GM23248 (cell line): ENCODE measurements around the gene TMIGD2. TPM values are rescaled to one million over a fixed set of nuclear protein-coding genes. Genes with fewer than 3 reads are reported as not detected.
"Not testable (repeated sequence)": the region's sequence is repeated elsewhere in the genome, so short reads cannot be mapped to it uniquely, and the experiment has no call there.

Experiments
- DNase-seq: peaks from one replicate; pipeline ENCODE4 v3.0.0-alpha.2; 2015
- H2AFZ ChIP-seq: fragments of 200-600 bp; sonication (generic); 2 replicates; pipeline ENCODE4 v1.6.1; 2016; ENCODE audit warnings: antibody characterized with exemption
- H3F3A ChIP-seq: fragments of 200-600 bp; sonication (generic); 2 replicates; pipeline ENCODE4 v1.6.1; 2016; ENCODE audit warnings: mild to moderate bottlenecking, antibody characterized with exemption, mixed run types; ENCODE audit not compliant: insufficient read depth
- H3K27ac ChIP-seq: fragments of 200-600 bp; sonication (generic); 2 replicates; pipeline ENCODE4 v1.5.1; 2016; ENCODE audit warnings: mild to moderate bottlenecking
- H3K27me3 ChIP-seq: fragments of 200-600 bp; sonication (generic); replicated peaks from 2 replicates; pipeline ENCODE4 v1.6.1; 2016; ENCODE audit warnings: mild to moderate bottlenecking; ENCODE audit not compliant: insufficient read depth
- H3K36me3 ChIP-seq: fragments of 200-600 bp; sonication (generic); 2 replicates; pipeline ENCODE4 v1.6.1; 2016; ENCODE audit warnings: low read depth, mild to moderate bottlenecking
- H3K4me1 ChIP-seq: fragments of 200-600 bp; sonication (generic); 2 replicates; pipeline ENCODE4 v1.6.1; 2016; ENCODE audit warnings: mild to moderate bottlenecking; ENCODE audit not compliant: insufficient read depth
- H3K4me2 ChIP-seq: fragments of 200-600 bp; sonication (generic); one replicate; pipeline ENCODE4 v1.6.1; 2016; ENCODE audit warnings: mild to moderate bottlenecking; ENCODE audit not compliant: unreplicated experiment
- H3K4me3 ChIP-seq: fragments of 200-600 bp; sonication (generic); 2 replicates; pipeline ENCODE4 v1.5.1; 2016; ENCODE audit warnings: mild to moderate bottlenecking
- H3K79me2 ChIP-seq: fragments of 200-600 bp; sonication (generic); 2 replicates; pipeline ENCODE4 v1.6.1; 2016; ENCODE audit warnings: mild to moderate bottlenecking; ENCODE audit not compliant: insufficient read depth
- H3K9ac ChIP-seq: fragments of 200-600 bp; sonication (generic); 2 replicates; pipeline ENCODE4 v1.6.1; 2016; ENCODE audit warnings: mild to moderate bottlenecking
- H3K9me2 ChIP-seq: fragments of 200-600 bp; sonication (generic); 2 replicates; pipeline ENCODE4 v1.6.1; 2016; ENCODE audit warnings: mixed run types, mild to moderate bottlenecking, moderate library complexity; ENCODE audit not compliant: insufficient read depth
- H3K9me3 ChIP-seq: fragments of 200-600 bp; sonication (generic); one replicate; pipeline ENCODE4 v1.6.1; 2017; ENCODE audit warnings: low read depth
- H4K20me1 ChIP-seq: fragments of 200-600 bp; sonication (generic); 2 replicates; pipeline ENCODE4 v1.6.0; 2016; ENCODE audit not compliant: insufficient read depth
- EZH2 ChIP-seq: fragments of 200-600 bp; sonication (generic); IDR thresholded peaks from 2 replicates; pipeline ENCODE4 v1.6.1; 2018; ENCODE audit warnings: antibody characterized with exemption, mild to moderate bottlenecking; ENCODE audit not compliant: insufficient read depth, poor library complexity, severe bottlenecking
- EZH2phosphoT487 ChIP-seq: fragments of 200-600 bp; sonication (generic); IDR thresholded peaks from 2 replicates; pipeline ENCODE4 v1.6.1; 2018; ENCODE audit warnings: antibody characterized with exemption, moderate library complexity, mild to moderate bottlenecking, low read depth; ENCODE audit not compliant: insufficient read depth
- WGBS, 2 experiments: methylation state at CpG; one replicate each; pipeline ENCODE4 v1.1.6; 2015 to 2017; ENCODE audit warnings: low lambda C conversion rate in 2 of 2, low coverage in 1 of 2; ENCODE audit errors: missing lambda C conversion rate in 2 of 2; 5-methylcytosine and 5-hydroxymethylcytosine counted together
- in situ Hi-C: fragments of 300-500 bp; cut with MboI; formaldehyde crosslinking; loops from 2 replicates; pipeline ENCODE4 v1.15.0; 2020
- polyA plus RNA-seq: library from polyadenylated mRNA; unstranded; fragments of >200 nt; fragmentation: Nextera tagmentation; extraction: Ambion mirVana; gene quantifications from 2 replicates; pipeline ENCODE4 v1.2.1, GENCODE V29; 2016
- total RNA-seq: library from RNA; depleted of rRNA; stranded (reverse); fragments of >200 nt; shearing (Covaris generic); gene quantifications from 2 replicates; pipeline ENCODE4 v1.2.3, GENCODE V29; 2014

Gene TMIGD2
- total and polyA plus RNA-seq, 2 experiments from 2014 or later: not detected

DNA sequence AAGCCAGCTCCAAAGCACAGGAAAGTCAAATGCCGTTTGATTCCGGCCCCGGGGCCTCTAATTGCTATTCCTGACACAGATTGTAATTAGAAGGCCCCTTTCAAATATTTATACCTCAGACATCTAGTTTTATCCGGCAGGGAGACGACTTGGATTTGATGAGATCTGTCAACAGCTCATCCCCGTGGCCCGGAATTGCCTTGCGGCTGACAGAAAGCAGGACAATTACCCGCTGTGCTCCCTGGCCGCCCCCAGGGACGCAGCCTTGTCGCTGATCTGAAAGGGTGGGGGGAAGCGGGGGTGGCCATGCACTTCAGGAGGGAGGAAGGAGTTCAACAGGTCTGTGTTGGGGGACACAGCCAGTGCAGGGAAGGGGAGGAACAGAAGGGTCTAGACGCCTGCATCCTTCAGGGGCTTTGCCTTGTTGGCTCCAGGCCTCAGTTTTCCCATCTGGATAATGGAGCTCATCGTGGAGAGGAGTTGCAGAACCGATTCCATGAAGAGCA, 24.9 kb downstream of the TMIGD2 start:
- peaks cover 25% of the 10 kb centered on the region for H3K27me3 ChIP-seq
- in situ Hi-C loops: no loop called here
- WGBS, 2 experiments: 39 to 40% methylated on average over 16 of the region's 16 CpGs

GRCh38 chr19:4274321-4274686, 27.9 kb downstream of the TMIGD2 start:
- H4K20me1 ChIP-seq, H3F3A ChIP-seq, H3K9ac ChIP-seq, in situ Hi-C loops, H3K4me2 ChIP-seq, H3K9me3 ChIP-seq, H3K36me3 ChIP-seq, H3K27me3 ChIP-seq, H3K27ac ChIP-seq, H3K4me1 ChIP-seq, H3K4me3 ChIP-seq, H3K79me2 ChIP-seq, H2AFZ ChIP-seq, DNase-seq, H3K9me2 ChIP-seq: not testable (repeated sequence)
- 68% methylated on average over 6 of the region's 6 CpGs for WGBS, 2 experiments

More for the DNA sequence above, 24.9 kb downstream of the TMIGD2 start:
- Histone ChIP-seq H2AFZ (no peak overlapping the region), H3K9ac (no peak overlapping the region), H3K4me2 (no peak overlapping the region), H3K4me1 (no peaks in the 10 kb centered on the region), H3K36me3 (no peaks in the 10 kb centered on the region), H3K27ac (no peak overlapping the region), H3F3A (no peaks in the 10 kb centered on the region), H3K4me3 (no peak overlapping the region), H4K20me1 (no peaks in the 10 kb centered on the region), H3K9me3 (no peaks in the 10 kb centered on the region), H3K9me2 (no peaks in the 10 kb centered on the region), H3K79me2 (no peaks in the 10 kb centered on the region)
- no peak for TF ChIP-seq EZH2phosphoT487
- TF ChIP-seq EZH2: no peak
- DNase-seq: no peak

DNA sequence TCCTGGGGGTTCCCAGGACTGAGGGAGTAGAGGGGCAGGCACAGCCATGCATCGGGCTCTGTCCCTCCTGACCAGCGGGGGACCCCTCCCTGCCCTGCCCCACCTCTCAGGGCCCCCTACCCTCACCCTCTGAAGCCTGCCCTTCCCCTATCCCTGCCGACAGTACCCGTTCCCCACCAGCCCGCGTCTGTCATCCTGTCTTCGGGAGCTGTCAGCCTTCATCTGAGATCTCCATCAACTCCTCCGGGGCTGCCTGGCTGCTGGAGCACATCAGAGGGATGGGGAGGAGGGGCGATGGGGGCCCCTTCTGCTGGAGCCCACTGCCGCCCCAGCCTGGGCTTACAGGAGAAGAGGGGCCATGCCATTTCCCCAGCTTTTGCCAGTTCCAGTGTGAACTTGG, 29.3 kb downstream of the TMIGD2 start:
- in situ Hi-C loops: no loop called here
- no peak for DNase-seq
- Histone ChIP-seq H3K9me2 (no peaks in the 10 kb centered on the region), H3F3A (no peaks in the 10 kb centered on the region), H2AFZ (no peak overlapping the region), H3K79me2 (no peaks in the 10 kb centered on the region), H3K4me3 (no peak overlapping the region), H3K36me3 (no peaks in the 10 kb centered on the region), H4K20me1 (no peaks in the 10 kb centered on the region), H3K4me2 (no peak overlapping the region), H3K27ac (no peak overlapping the region), H3K27me3 (peaks cover 5% of the 10 kb centered on the region), H3K4me1 (no peaks in the 10 kb centered on the region), H3K9me3 (no peaks in the 10 kb centered on the region), H3K9ac (no peak overlapping the region)
- TF ChIP-seq EZH2 (no peak), EZH2phosphoT487 (no peak)
- 56 to 58% methylated on average over 9 to 10 of the region's 10 CpGs for WGBS, 2 experiments

- Histone ChIP-seq H3K27ac (no peak overlapping the region), H2AFZ (no peak overlapping the region), H3K79me2 (no peaks in the 10 kb centered on the region), H3K9me3 (no peaks in the 10 kb centered on the region), H3K36me3 (0 out of 2 replicates have a peak, but pooled peaks cover 4% of the 10 kb centered on the region), H3K4me1 (no peaks in the 10 kb centered on the region), H3K4me3 (no peak overlapping the region), H4K20me1 (no peaks in the 10 kb centered on the region), H3F3A (no peaks in the 10 kb centered on the region), H3K4me2 (no peak overlapping the region), H3K27me3 (no peaks in the 10 kb centered on the region), H3K9me2 (no peaks in the 10 kb centered on the region), H3K9ac (no peak overlapping the region)
- in situ Hi-C loops: no loop called here
- TF ChIP-seq EZH2phosphoT487 (no peak), EZH2 (no peak)
- no peak for DNase-seq
- 86 to 88% methylated on average over 13 of the region's 13 CpGs for WGBS, 2 experiments
These were observed 33.3 kb downstream of the TMIGD2 start for GRCh38 chr19:4268816-4269430.
